Measurements from ENCODE around the gene U2AF1L4.

Gene U2AF1L4

GRCh38 chr19:35745328-35746086 lies at the start of gene U2AF1L4, which contains the start of gene PSENEN:
Gene U2AF1L4 (minus strand): TSS chr19:35745418. CDS start chr19:35745391, 27 bp downstream.
Gene PSENEN (plus strand): TSS chr19:35745651. CDS start chr19:35745931, 280 bp downstream.
- no peaks in the 10 kb centered on the region for H3K27me3 Mint-ChIP-seq
- intact Hi-C loops (cut with micrococcal nuclease), result loop anchor here (5.0 to 10.0 kb wide), 3 partner anchors 101 to 307 kb away; partner anchors contain the start of genes COX6B1, ETV2, HCST and NFKBID

GRCh38 chr19:35793381-35794165 lies 48.4 kb upstream of the U2AF1L4 start:
- Mint-ChIP-seq H3K27ac (no peak overlapping the region), H3K36me3 (ENCODE audit: low read depth) (no peaks in the 10 kb centered on the region), H3K27me3 (peaks cover 32% of the 10 kb centered on the region), H3K4me1 (ENCODE audit: low read depth) (peaks cover 7% of the 10 kb centered on the region), H3K4me3 (no peak overlapping the region), H3K9me3 (no peaks in the 10 kb centered on the region)
- intact Hi-C loops (cut with micrococcal nuclease), result no loop called here

More at GRCh38 chr19:35745328-35746086, at the start of gene U2AF1L4, which contains the start of gene PSENEN:
- Mint-ChIP-seq H3K4me3 (peak within 1 kb of the TSS; percentile 97), H3K4me1 (ENCODE audit: low read depth) (peaks cover 73% of the 10 kb centered on the region), H3K27ac (peak within 1 kb of the TSS; percentile 99), H3K36me3 (ENCODE audit: low read depth) (peaks cover 76% of the 10 kb centered on the region), H3K9me3 (no peaks in the 10 kb centered on the region)

- intact Hi-C loops (cut with micrococcal nuclease), result no loop called here
- Mint-ChIP-seq H3K27ac (no peak overlapping the region), H3K9me3 (no peaks in the 10 kb centered on the region), H3K27me3 (peaks cover 26% of the 10 kb centered on the region), H3K4me1 (ENCODE audit: low read depth) (peaks cover 7% of the 10 kb centered on the region), H3K4me3 (no peak overlapping the region), H3K36me3 (ENCODE audit: low read depth) (no peaks in the 10 kb centered on the region)
Observed at GRCh38 chr19:35792888-35793287, 47.7 kb upstream of the U2AF1L4 start.

- Mint-ChIP-seq H3K27ac (no peak overlapping the region), H3K4me3 (no peak overlapping the region), H3K27me3 (peaks cover 20% of the 10 kb centered on the region), H3K9me3 (no peaks in the 10 kb centered on the region), H3K4me1 (ENCODE audit: low read depth) (peaks cover 7% of the 10 kb centered on the region), H3K36me3 (ENCODE audit: low read depth) (no peaks in the 10 kb centered on the region)
- intact Hi-C loops (cut with micrococcal nuclease), result no loop called here
Observed at GRCh38 chr19:35792312-35792711, 47.1 kb upstream of the U2AF1L4 start.

- H3K36me3 Mint-ChIP-seq (ENCODE audit: low read depth), result no peaks in the 10 kb centered on the region
- H3K27me3 Mint-ChIP-seq, result peaks cover 15% of the 10 kb centered on the region
- H3K4me1 Mint-ChIP-seq (ENCODE audit: low read depth), result peaks cover 2% of the 10 kb centered on the region
Observed at GRCh38 chr19:35791814-35792279, 46.6 kb upstream of the U2AF1L4 start.

GRCh38 chr19:35790981-35791813 lies 46.0 kb upstream of the U2AF1L4 start:
- peaks cover 9% of the 10 kb centered on the region for H3K27me3 Mint-ChIP-seq
- H3K9me3 Mint-ChIP-seq, result no peaks in the 10 kb centered on the region
- intact Hi-C loops (cut with micrococcal nuclease), result no loop called here
- H3K4me3 Mint-ChIP-seq, result no peak overlapping the region
- no peaks in the 10 kb centered on the region for H3K4me1 Mint-ChIP-seq (ENCODE audit: low read depth)
- H3K36me3 Mint-ChIP-seq (ENCODE audit: low read depth), result peaks cover 3% of the 10 kb centered on the region
- no peak overlapping the region for H3K27ac Mint-ChIP-seq

More at GRCh38 chr19:35791814-35792279, 46.6 kb upstream of the U2AF1L4 start:
- H3K4me3 Mint-ChIP-seq, result no peak overlapping the region
- no peaks in the 10 kb centered on the region for H3K9me3 Mint-ChIP-seq
- intact Hi-C loops (cut with micrococcal nuclease), result no loop called here
- H3K27ac Mint-ChIP-seq, result no peak overlapping the region

- Mint-ChIP-seq H3K36me3 (ENCODE audit: low read depth) (peaks cover 6% of the 10 kb centered on the region), H3K9me3 (no peaks in the 10 kb centered on the region), H3K27ac (no peak overlapping the region), H3K4me1 (ENCODE audit: low read depth) (no peaks in the 10 kb centered on the region), H3K4me3 (no peak overlapping the region), H3K27me3 (peaks cover 4% of the 10 kb centered on the region)
- intact Hi-C loops (cut with micrococcal nuclease), result no loop called here
Observed at GRCh38 chr19:35789978-35790944, 45.0 kb upstream of the U2AF1L4 start.

GRCh38 chr19:35789195-35789977 lies 44.2 kb upstream of the U2AF1L4 start:
- Mint-ChIP-seq H3K9me3 (no peaks in the 10 kb centered on the region), H3K27me3 (peaks cover 4% of the 10 kb centered on the region), H3K27ac (no peak overlapping the region), H3K4me1 (ENCODE audit: low read depth) (no peaks in the 10 kb centered on the region), H3K4me3 (no peak overlapping the region), H3K36me3 (ENCODE audit: low read depth) (peaks cover 6% of the 10 kb centered on the region)
- intact Hi-C loops (cut with micrococcal nuclease), result no loop called here

GRCh38 chr19:35788205-35788960 lies 43.2 kb upstream of the U2AF1L4 start:
- Mint-ChIP-seq H3K27ac (no peak overlapping the region), H3K4me3 (no peak overlapping the region), H3K27me3 (no peaks in the 10 kb centered on the region), H3K4me1 (ENCODE audit: low read depth) (no peaks in the 10 kb centered on the region), H3K9me3 (no peaks in the 10 kb centered on the region), H3K36me3 (ENCODE audit: low read depth) (peaks cover 9% of the 10 kb centered on the region)
- intact Hi-C loops (cut with micrococcal nuclease), result no loop called here

- no peak overlapping the region for H3K4me3 Mint-ChIP-seq
- H3K36me3 Mint-ChIP-seq (ENCODE audit: low read depth), result peaks cover 20% of the 10 kb centered on the region
- H3K27ac Mint-ChIP-seq, result no peak overlapping the region
- H3K4me1 Mint-ChIP-seq (ENCODE audit: low read depth), result no peaks in the 10 kb centered on the region
- intact Hi-C loops (cut with micrococcal nuclease), result no loop called here
- H3K9me3 Mint-ChIP-seq, result no peaks in the 10 kb centered on the region
- no peaks in the 10 kb centered on the region for H3K27me3 Mint-ChIP-seq
Observed at GRCh38 chr19:35787227-35787799, 42.1 kb upstream of the U2AF1L4 start.

- no peak overlapping the region for H3K4me3 Mint-ChIP-seq
- peaks cover 26% of the 10 kb centered on the region for H3K36me3 Mint-ChIP-seq (ENCODE audit: low read depth)
- H3K9me3 Mint-ChIP-seq, result no peaks in the 10 kb centered on the region
- no peaks in the 10 kb centered on the region for H3K27me3 Mint-ChIP-seq
- no peaks in the 10 kb centered on the region for H3K4me1 Mint-ChIP-seq (ENCODE audit: low read depth)
- intact Hi-C loops (cut with micrococcal nuclease), result no loop called here
- H3K27ac Mint-ChIP-seq, result no peak overlapping the region
Observed at GRCh38 chr19:35786299-35787160, 41.3 kb upstream of the U2AF1L4 start.
